Tibial nerve (tissue), 4 donors: ENCODE measurements around the gene PRRT4. TPM values are rescaled to one million over a fixed set of nuclear protein-coding genes. Genes with fewer than 3 reads are reported as not detected.

ENCODE experiments used
- DNase-seq, 2 donors: peaks; one replicate each; pipeline ENCODE4 v3.0.0-alpha.2; 2019; ENCODE audit warnings: low spot score in 2 of 2
- H3K27ac ChIP-seq, 4 donors: fragments of 200-600 bp; sonication (generic) in 3 of 4; one replicate each; pipeline ENCODE4 v1.5.1; 2017 to 2019; ENCODE audit warnings: mild to moderate bottlenecking in 1 of 4
- H3K27me3 ChIP-seq, 2 donors: fragments of 200-600 bp; sonication (generic) in 1 of 2; one replicate each; pipeline versions ENCODE4 v1.5.1 to v1.6.0; 2017 to 2019
- H3K36me3 ChIP-seq, 3 donors: fragments of 200-600 bp; sonication (generic); one replicate each; pipeline ENCODE4 v1.5.1; 2018 to 2019
- H3K4me1 ChIP-seq, 4 donors: fragments of 200-600 bp; sonication (generic) in 3 of 4; one replicate each; pipeline ENCODE4 v1.5.1; 2017 to 2019
- H3K4me3 ChIP-seq, 4 donors: fragments of 200-600 bp; sonication (generic) in 3 of 4; one replicate each; pipeline ENCODE4 v1.5.1; 2017 to 2019; ENCODE audit warnings: mild to moderate bottlenecking in 1 of 4, moderate library complexity in 1 of 4
- H3K9me3 ChIP-seq, 4 donors: fragments of 200-600 bp; sonication (generic) in 3 of 4; one replicate each; pipeline ENCODE4 v1.5.1; 2017 to 2019
- EP300 ChIP-seq, 2 donors: sonication (generic); formaldehyde crosslinking; IDR thresholded peaks; one replicate each; pipeline ENCODE4 v1.6.1; 2017; ENCODE audit warnings: antibody characterized with exemption in 2 of 2, mild to moderate bottlenecking in 1 of 2
- POLR2A ChIP-seq, 2 donors: fragments of 450-650 bp; IDR thresholded peaks; one replicate each; pipeline ENCODE4 v1.6.1; 2017; ENCODE audit warnings: antibody characterized with exemption in 2 of 2, mild to moderate bottlenecking in 2 of 2, moderate library complexity in 2 of 2
- WGBS, 2 donors: methylation state at CpG; one replicate each; pipeline ENCODE4 v1.1.5; 2018; 5-methylcytosine and 5-hydroxymethylcytosine counted together
- total RNA-seq, 4 donors: library from RNA; depleted of rRNA; stranded (reverse); fragments of >200 nt; gene quantifications; one replicate each; pipeline ENCODE4 v1.1.0, GENCODE V29; 2016
- TF ChIP-seq, protein P1 (sequence below), 5 experiments: fragments of 200-600 bp in 3 of 5; fragments of 450-650 bp in 2 of 5; sonication (generic) in 3 of 5; IDR thresholded peaks; one replicate each; pipeline ENCODE4 v1.5.1; 2016 to 2019; ENCODE audit warnings: antibody characterized with exemption in 5 of 5, mild to moderate bottlenecking in 3 of 5, moderate library complexity in 2 of 5

Gene PRRT4
- total RNA-seq, 4 donors from 2014 or later = 0.78 to 6.6 (median 2.6) TPM

DNA sequence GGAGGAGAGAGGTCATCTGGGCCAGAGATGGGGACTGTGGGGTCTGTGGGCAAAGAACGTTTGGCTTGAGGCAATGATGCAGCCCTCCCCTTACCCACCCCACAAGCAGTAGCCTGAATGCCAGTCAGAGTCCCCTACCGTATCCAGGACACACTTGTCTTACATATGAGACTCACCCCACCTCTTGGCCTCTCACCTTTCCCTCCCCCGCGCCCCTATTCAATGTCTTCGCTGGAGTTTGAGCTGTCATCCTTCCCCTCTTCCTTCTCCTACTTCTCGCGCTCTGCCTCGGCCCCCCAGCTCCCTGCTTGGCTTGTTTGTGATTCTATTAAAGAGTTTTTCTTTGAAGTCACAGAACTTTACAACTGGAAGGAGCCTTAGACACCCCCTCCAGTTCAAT is 8.9 kb downstream of the PRRT4 start:
- DNase-seq = no peak
- TF ChIP-seq POLR2A (IDR thresholded peaks at IDR 0.05) = no peak
- TF ChIP-seq, protein P1, sequence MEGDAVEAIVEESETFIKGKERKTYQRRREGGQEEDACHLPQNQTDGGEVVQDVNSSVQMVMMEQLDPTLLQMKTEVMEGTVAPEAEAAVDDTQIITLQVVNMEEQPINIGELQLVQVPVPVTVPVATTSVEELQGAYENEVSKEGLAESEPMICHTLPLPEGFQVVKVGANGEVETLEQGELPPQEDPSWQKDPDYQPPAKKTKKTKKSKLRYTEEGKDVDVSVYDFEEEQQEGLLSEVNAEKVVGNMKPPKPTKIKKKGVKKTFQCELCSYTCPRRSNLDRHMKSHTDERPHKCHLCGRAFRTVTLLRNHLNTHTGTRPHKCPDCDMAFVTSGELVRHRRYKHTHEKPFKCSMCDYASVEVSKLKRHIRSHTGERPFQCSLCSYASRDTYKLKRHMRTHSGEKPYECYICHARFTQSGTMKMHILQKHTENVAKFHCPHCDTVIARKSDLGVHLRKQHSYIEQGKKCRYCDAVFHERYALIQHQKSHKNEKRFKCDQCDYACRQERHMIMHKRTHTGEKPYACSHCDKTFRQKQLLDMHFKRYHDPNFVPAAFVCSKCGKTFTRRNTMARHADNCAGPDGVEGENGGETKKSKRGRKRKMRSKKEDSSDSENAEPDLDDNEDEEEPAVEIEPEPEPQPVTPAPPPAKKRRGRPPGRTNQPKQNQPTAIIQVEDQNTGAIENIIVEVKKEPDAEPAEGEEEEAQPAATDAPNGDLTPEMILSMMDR (IDR thresholded peaks at IDR 0.05) = no peak
- no peak for TF ChIP-seq EP300 (IDR thresholded peaks at IDR 0.05)

DNA sequence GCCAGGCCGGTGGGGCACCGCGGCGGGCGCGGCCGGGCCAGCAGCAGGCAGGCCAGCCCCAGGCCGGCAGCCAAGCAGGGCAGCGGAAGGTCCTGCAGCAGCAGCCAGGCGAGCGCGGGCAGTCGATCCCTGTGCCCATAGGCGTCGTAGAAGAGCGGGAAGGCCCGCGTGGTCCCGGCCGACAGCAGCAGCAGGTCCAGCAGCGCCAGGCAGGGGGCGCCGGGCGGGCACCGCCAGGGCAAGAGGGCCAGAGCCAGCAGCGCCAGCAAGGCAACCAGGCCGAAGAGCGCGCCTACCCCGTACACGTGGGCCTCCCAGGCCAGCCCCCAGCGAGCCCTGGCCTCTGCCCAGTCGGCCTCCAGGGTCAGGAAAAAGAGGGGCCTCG is 9.3 kb downstream of the PRRT4 start:
- 9 to 21% methylated on average over 3 to 30 of the region's 34 CpGs for WGBS, 2 donors
- no peak for DNase-seq

More for the DNA sequence above, 8.9 kb downstream of the PRRT4 start:
- WGBS, 2 donors = 67 to 70% methylated on average over 8 of the region's 8 CpGs
- Histone ChIP-seq H3K9me3 (no peaks in the 10 kb centered on the region), H3K36me3 (no peaks in the 10 kb centered on the region), H3K27me3 (peaks cover 0 to 46% of the 10 kb centered on the region in 2 donors), H3K4me3 (no peak overlapping the region), H3K4me1 (peaks cover 0 to 18% (median 8%) of the 10 kb centered on the region in 4 donors), H3K27ac (no peak overlapping the region)

DNA sequence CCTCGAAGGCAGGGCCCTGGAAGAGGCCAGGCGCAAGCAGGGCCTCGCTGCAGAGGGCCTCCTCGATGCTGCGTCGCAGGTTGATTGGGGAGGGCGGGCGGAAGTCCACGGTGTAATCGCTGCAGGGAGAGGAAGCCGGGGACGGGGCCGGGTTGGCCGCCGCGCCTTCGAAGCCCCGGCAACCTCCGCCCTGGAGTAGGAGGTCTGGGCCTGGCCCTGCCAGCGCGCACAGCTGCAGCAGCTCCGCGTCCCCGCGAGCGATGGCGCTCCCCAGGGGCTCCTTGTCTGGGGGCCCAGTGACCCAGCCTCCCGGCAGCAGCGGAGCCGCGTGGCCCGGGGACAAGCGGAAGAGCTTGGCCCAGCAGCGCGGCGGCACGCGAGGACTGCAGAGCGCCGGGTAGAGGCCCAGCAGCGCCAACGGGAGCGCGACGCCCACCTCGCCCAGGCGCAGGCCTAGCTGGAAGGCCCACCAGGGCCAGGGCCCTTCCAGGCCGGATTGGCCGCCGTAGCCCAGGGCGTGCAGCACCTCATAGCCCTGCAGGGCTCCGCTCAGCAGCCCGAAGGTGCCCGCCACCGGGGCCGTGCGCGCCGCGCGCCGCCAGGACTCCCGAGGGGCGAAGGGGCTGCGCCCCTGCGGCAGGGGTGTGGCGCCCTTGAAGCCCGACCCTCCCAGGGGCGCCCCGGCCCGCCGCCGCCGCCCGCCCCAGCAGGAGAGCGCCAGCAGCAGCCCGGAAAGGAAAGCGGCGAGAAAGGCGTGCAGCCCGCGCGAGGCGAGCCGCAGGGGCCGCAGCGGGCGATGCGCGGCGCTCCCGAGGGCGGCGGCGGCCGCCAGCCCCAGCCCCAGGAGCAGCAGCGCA is 10.0 kb downstream of the PRRT4 start:
- TF ChIP-seq, protein P1 (IDR thresholded peaks at IDR 0.05) = no peak
- TF ChIP-seq POLR2A (IDR thresholded peaks at IDR 0.05) (no peak), EP300 (IDR thresholded peaks at IDR 0.05) (no peak)
- Histone ChIP-seq H3K36me3 (no peaks in the 10 kb centered on the region), H3K27me3 (peaks cover 0 to 46% of the 10 kb centered on the region in 2 donors), H3K4me1 (peaks cover 0 to 18% (median 8%) of the 10 kb centered on the region in 4 donors), H3K9me3 (no peaks in the 10 kb centered on the region), H3K27ac (no peak overlapping the region), H3K4me3 (peak overlapping the region in 3 of 4 donors; percentile 10 to 46 (median 21))
- no peak for DNase-seq
- 18 to 33% methylated on average over 2 to 28 of the region's 97 CpGs for WGBS, 2 donors

More for the DNA sequence above, 9.3 kb downstream of the PRRT4 start:
- TF ChIP-seq, protein P1 (IDR thresholded peaks at IDR 0.05) = peak; percentile 22 to 58 (median 46)
- TF ChIP-seq EP300 (IDR thresholded peaks at IDR 0.05) = no peak
- Histone ChIP-seq H3K27me3 (peaks cover 0 to 46% of the 10 kb centered on the region in 2 donors), H3K4me1 (peaks cover 0 to 18% (median 8%) of the 10 kb centered on the region in 4 donors), H3K4me3 (peak overlapping the region in 1 of 4 donors; percentile 46), H3K27ac (no peak overlapping the region), H3K9me3 (no peaks in the 10 kb centered on the region), H3K36me3 (no peaks in the 10 kb centered on the region)

DNA sequence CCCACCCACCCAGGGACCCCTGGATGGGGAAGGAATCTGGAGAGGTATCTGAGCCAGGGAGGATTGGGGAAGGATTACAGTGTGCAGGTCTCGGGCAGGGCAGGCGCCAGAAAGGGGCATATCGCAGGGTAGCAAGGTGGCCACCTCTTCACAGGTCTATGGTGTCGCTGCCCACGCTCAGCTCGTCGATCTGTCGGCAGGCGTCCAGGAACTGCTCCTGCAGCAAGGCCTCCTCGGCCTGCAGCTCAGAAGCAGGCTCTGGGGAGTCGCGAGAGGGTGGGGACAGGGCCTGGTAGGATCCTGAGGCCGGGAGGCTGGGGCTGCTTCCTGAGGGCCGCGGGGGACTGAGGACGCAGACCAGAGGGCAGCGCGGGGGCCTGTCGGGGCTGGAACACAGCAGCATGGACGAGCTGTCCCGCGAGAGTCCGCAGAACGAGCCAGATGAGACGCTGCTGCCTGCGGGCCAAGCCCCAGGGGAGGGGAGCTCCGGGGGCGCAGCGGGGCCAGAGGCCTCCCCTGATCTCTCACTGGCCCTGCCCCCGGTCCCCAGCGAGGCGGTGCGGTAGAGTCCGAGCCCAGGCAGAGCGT is 10.7 kb downstream of the PRRT4 start:
- no peak overlapping the region for H3K27ac ChIP-seq
- WGBS, 2 donors = 79 to 81% methylated on average over 12 to 18 of the region's 35 CpGs
- no peaks in the 10 kb centered on the region for H3K36me3 ChIP-seq
- peaks cover 0 to 46% of the 10 kb centered on the region in 2 donors for H3K27me3 ChIP-seq
- no peak overlapping the region for H3K4me3 ChIP-seq
- H3K9me3 ChIP-seq = no peaks in the 10 kb centered on the region
- TF ChIP-seq EP300 (IDR thresholded peaks at IDR 0.05) = no peak
- TF ChIP-seq, protein P1 (IDR thresholded peaks at IDR 0.05) = no peak
- no peak for TF ChIP-seq POLR2A (IDR thresholded peaks at IDR 0.05)
- peaks cover 0 to 18% (median 8%) of the 10 kb centered on the region in 4 donors for H3K4me1 ChIP-seq
- no peak for DNase-seq

- H3K27me3 ChIP-seq = peaks cover 0 to 41% of the 10 kb centered on the region in 2 donors
- H3K27ac ChIP-seq = no peak overlapping the region
- H3K4me1 ChIP-seq = peaks cover 0 to 18% (median 8%) of the 10 kb centered on the region in 4 donors
- no peaks in the 10 kb centered on the region for H3K9me3 ChIP-seq
- no peak for DNase-seq
- H3K4me3 ChIP-seq = no peak overlapping the region
- 39 to 48% methylated on average over 4 of the region's 4 CpGs for WGBS, 2 donors
- no peaks in the 10 kb centered on the region for H3K36me3 ChIP-seq
- TF ChIP-seq POLR2A (IDR thresholded peaks at IDR 0.05) (no peak), EP300 (IDR thresholded peaks at IDR 0.05) (no peak)
- TF ChIP-seq, protein P1 (IDR thresholded peaks at IDR 0.05) = no peak
These were observed 12.0 kb downstream of the PRRT4 start for GRCh38 chr7:128349466-128349825.
